Measurements from ENCODE around the gene MON2.

- TF ChIP-seq MYC (IDR thresholded peaks at IDR 0.05; ENCODE audit: low read depth, low read length) (no peak), CTCF (IDR thresholded peaks at IDR 0.05; ENCODE audit: low read depth, low read length) (no peak), POLR2A (IDR thresholded peaks at IDR 0.05; ENCODE audit: extremely low read depth, insufficient read length) (no peak)
- TF ChIP-seq, protein P1, sequence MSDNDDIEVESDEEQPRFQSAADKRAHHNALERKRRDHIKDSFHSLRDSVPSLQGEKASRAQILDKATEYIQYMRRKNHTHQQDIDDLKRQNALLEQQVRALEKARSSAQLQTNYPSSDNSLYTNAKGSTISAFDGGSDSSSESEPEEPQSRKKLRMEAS (IDR thresholded peaks at IDR 0.05; ENCODE audit: low read depth, low read length): no peak
These were observed 51.3 kb downstream of the MON2 start for GRCh38 chr12:62517887-62518286.
